ENCODE results near the gene SLC5A8. TPM values are rescaled to one million over a fixed set of nuclear protein-coding genes. Genes with fewer than 3 reads are reported as not detected.

SLC5A8 gene
- total RNA-seq, 3 donors from 2014 or later (not counting 1 experiment from before 2014, with no cell fraction given) = not detected

- H3K9me3 ChIP-seq (ENCODE audit: control insufficient read depth, insufficient read depth, low read length) = no peaks in the 10 kb centered on the region
- no peaks in the 10 kb centered on the region for H3K4me1 Mint-ChIP-seq
- no peak overlapping the region for H3K4me3 Mint-ChIP-seq
- no peak overlapping the region for H3K4me3 ChIP-seq (ENCODE audit: low read length)
- no peaks in the 10 kb centered on the region for H3K36me3 Mint-ChIP-seq
- no peaks in the 10 kb centered on the region for H3K27me3 ChIP-seq (ENCODE audit: control insufficient read depth, insufficient read depth, low read length)
- ATAC-seq (no peak), DNase-seq (no peak)
- intact Hi-C loops (cut with micrococcal nuclease) = no loop called here
- 93% methylated on average over 5 of the region's 5 CpGs for WGBS (ENCODE audit: insufficient coverage)
- no peak for TF ChIP-seq CTCF (IDR thresholded peaks at IDR 0.05)
- H3K9me3 Mint-ChIP-seq = peaks cover 3 to 13% of the 10 kb centered on the region in 2 donors
- no peaks in the 10 kb centered on the region for H3K27me3 Mint-ChIP-seq (ENCODE audit: low read depth in 2 of 2)
- H3K4me1 ChIP-seq (ENCODE audit: control insufficient read depth, insufficient read depth, low read length) = no peaks in the 10 kb centered on the region
- no peak overlapping the region for H3K27ac ChIP-seq (ENCODE audit: low read length)
- no peak overlapping the region for H3K27ac Mint-ChIP-seq
- no peaks in the 10 kb centered on the region for H3K36me3 ChIP-seq (ENCODE audit: control insufficient read depth, insufficient read depth, low read length)
Measured at GRCh38 chr12:101108130-101108529, 101.9 kb downstream of the SLC5A8 start.

GRCh38 chr12:101107032-101107763, 102.8 kb downstream of the SLC5A8 start:
- Mint-ChIP-seq H3K27me3 (ENCODE audit: low read depth in 2 of 2) (no peaks in the 10 kb centered on the region), H3K9me3 (peaks cover 3 to 13% of the 10 kb centered on the region in 2 donors), H3K36me3 (no peaks in the 10 kb centered on the region), H3K4me3 (no peak overlapping the region), H3K27ac (no peak overlapping the region), H3K4me1 (no peaks in the 10 kb centered on the region)
- Histone ChIP-seq H3K27ac (ENCODE audit: low read length) (no peak overlapping the region), H3K4me3 (ENCODE audit: low read length) (no peak overlapping the region), H3K27me3 (ENCODE audit: control insufficient read depth, insufficient read depth, low read length) (no peaks in the 10 kb centered on the region), H3K9me3 (ENCODE audit: control insufficient read depth, insufficient read depth, low read length) (no peaks in the 10 kb centered on the region), H3K36me3 (ENCODE audit: control insufficient read depth, insufficient read depth, low read length) (no peaks in the 10 kb centered on the region), H3K4me1 (ENCODE audit: control insufficient read depth, insufficient read depth, low read length) (no peaks in the 10 kb centered on the region)
- no peak for TF ChIP-seq CTCF (IDR thresholded peaks at IDR 0.05)
- intact Hi-C loops (cut with micrococcal nuclease) = no loop called here
- 88% methylated on average over 3 of the region's 4 CpGs for WGBS (ENCODE audit: insufficient coverage)
- DNase-seq = no peak
- ATAC-seq = no peak

Other genes starting within 250 kb of the SLC5A8 start
- 10 to 100 TPM in 1 of 3 donors, 1 to 10 TPM in 2; 7.1 to 10.2 (median 9.0) TPM for gene UTP20, start 69.9 kb upstream of the SLC5A8 start, total RNA-seq
- gene ARL1, start 197.5 kb upstream of the SLC5A8 start, total RNA-seq = 10 to 100 TPM; 32.0 to 32.6 (median 32.2) TPM